Prostate gland (tissue), 2 donors: ENCODE data around the gene ARHGAP6. TPM values are rescaled to one million over a fixed set of nuclear protein-coding genes. Genes with fewer than 3 reads are reported as not detected.
"Not testable (repeated sequence)": the region's sequence is repeated elsewhere in the genome, so short reads cannot be mapped to it uniquely, and the experiment has no call there.

Experiments
- DNase-seq: peaks from one replicate; pipeline ENCODE4 v3.0.0-alpha.2; 2019; ENCODE audit warnings: low spot score
- H3K27ac ChIP-seq, 2 donors: fragments of 200-600 bp; sonication (generic); 2 replicates each; pipeline ENCODE4 v1.5.1; 2017 to 2019
- H3K27me3 ChIP-seq: fragments of 200-600 bp; sonication (generic); replicated peaks from 2 replicates; pipeline ENCODE4 v1.5.1; 2019; ENCODE audit not compliant: insufficient read depth
- H3K36me3 ChIP-seq, 2 donors: fragments of 200-600 bp; sonication (generic); 1 replicate in 1 of 2; 2 replicates in 1 of 2; pipeline versions ENCODE4 v1.5.1 to v1.8.1; 2017 to 2019
- H3K4me1 ChIP-seq: fragments of 200-600 bp; sonication (generic); replicated peaks from 2 replicates; pipeline ENCODE4 v1.5.1; 2019
- H3K4me3 ChIP-seq, 2 donors: fragments of 200-600 bp; sonication (generic); 2 replicates each; pipeline ENCODE4 v1.5.1; 2017 to 2019
- H3K9me3 ChIP-seq: fragments of 200-600 bp; sonication (generic); 2 replicates; pipeline ENCODE4 v1.5.1; 2017
- POLR2A ChIP-seq: fragments of 450-650 bp; IDR thresholded peaks from one replicate; pipeline ENCODE4 v1.6.1; 2016; ENCODE audit warnings: antibody characterized with exemption, mild to moderate bottlenecking
- POLR2AphosphoS5 ChIP-seq: sonication (generic); formaldehyde crosslinking; IDR thresholded peaks from one replicate; pipeline ENCODE4 v1.6.1; 2017; ENCODE audit warnings: antibody characterized with exemption
- WGBS: methylation state at CpG from one replicate; pipeline ENCODE4 v1.1.5; 2018; 5-methylcytosine and 5-hydroxymethylcytosine counted together
- intact Hi-C: fragments of 100-400 bp; cut with DNase I; formaldehyde crosslinking; loops from one replicate; pipeline ENCODE4 v1.14.2; 2022
- total RNA-seq, 2 donors: library from RNA; depleted of rRNA; stranded (reverse); fragments of >200 nt; gene quantifications; one replicate each; pipeline ENCODE4 v1.1.0, GENCODE V29; 2016
- TF ChIP-seq, protein P1 (sequence below), 4 experiments: fragments of 200-600 bp in 2 of 4; fragments of 450-650 bp in 2 of 4; sonication (generic) in 2 of 4; IDR thresholded peaks; 1 replicate in 3 of 4; 2 replicates in 1 of 4; pipeline ENCODE4 v1.5.1; 2016 to 2019; ENCODE audit warnings: antibody characterized with exemption in 4 of 4, mild to moderate bottlenecking in 2 of 4, moderate library complexity in 2 of 4

The ARHGAP6 gene
- total RNA-seq, 2 donors from 2014 or later, result 72.6 to 73.7 TPM

DNA sequence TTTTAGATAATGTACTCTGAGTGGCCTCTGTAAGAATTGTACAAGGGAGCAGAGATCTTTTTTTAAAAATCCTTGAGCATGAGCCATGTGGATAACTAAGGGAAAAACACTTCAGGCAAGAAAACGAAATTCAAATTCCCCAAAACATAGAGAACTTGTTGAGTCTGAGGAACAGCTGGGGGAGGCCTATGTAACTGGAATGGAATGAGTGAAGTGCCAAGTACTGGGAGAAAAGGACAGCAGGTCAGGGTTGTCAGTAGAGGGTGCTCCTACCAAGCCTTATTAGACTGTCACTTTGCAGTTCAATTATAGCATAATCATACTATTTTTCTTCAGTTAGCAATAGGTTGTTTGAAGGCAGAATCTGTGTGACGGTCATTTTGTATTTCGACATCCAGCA, 135.1 kb downstream of the ARHGAP6 start:
- no peak for DNase-seq
- Histone ChIP-seq H3K4me3 (no peak overlapping the region), H3K36me3 (no peaks in the 10 kb centered on the region), H3K9me3 (no peaks in the 10 kb centered on the region), H3K27ac (no peak overlapping the region), H3K27me3 (no peaks in the 10 kb centered on the region), H3K4me1 (no peaks in the 10 kb centered on the region)
- intact Hi-C loops, result loop anchor here (5.0 to 10.0 kb wide), 2 partner anchors 134 to 237 kb away; partner anchors contain the start of gene ARHGAP6
- WGBS, result 74% methylated on average over 3 of the region's 3 CpGs
- no peak for TF ChIP-seq POLR2AphosphoS5
- TF ChIP-seq POLR2A, result no peak
- TF ChIP-seq, protein P1, sequence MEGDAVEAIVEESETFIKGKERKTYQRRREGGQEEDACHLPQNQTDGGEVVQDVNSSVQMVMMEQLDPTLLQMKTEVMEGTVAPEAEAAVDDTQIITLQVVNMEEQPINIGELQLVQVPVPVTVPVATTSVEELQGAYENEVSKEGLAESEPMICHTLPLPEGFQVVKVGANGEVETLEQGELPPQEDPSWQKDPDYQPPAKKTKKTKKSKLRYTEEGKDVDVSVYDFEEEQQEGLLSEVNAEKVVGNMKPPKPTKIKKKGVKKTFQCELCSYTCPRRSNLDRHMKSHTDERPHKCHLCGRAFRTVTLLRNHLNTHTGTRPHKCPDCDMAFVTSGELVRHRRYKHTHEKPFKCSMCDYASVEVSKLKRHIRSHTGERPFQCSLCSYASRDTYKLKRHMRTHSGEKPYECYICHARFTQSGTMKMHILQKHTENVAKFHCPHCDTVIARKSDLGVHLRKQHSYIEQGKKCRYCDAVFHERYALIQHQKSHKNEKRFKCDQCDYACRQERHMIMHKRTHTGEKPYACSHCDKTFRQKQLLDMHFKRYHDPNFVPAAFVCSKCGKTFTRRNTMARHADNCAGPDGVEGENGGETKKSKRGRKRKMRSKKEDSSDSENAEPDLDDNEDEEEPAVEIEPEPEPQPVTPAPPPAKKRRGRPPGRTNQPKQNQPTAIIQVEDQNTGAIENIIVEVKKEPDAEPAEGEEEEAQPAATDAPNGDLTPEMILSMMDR (IDR thresholded peaks at IDR 0.05), result no peak

DNA sequence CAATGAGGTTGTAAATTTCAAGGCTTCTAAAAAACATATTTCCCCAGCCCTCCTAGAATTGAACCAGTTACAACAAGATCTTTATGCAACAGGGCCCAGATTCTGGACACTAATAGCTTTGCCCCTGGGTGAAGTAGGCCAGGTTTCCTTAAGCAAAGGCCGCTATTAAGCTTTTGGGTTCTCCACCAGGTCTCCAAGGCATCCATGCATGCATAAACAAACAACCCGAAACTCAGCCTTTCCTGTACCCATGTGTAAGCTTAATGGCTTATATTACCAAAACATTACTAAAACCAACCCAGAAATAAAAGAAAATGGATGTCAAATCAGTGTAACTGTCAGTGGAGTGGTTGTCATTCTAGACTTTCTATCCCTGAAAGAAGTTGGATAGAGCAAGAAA, 137.1 kb downstream of the ARHGAP6 start:
- no peak for DNase-seq
- H3K9me3 ChIP-seq, result no peaks in the 10 kb centered on the region
- no peaks in the 10 kb centered on the region for H3K36me3 ChIP-seq
- no peaks in the 10 kb centered on the region for H3K4me1 ChIP-seq
- no peak overlapping the region for H3K4me3 ChIP-seq
- H3K27me3 ChIP-seq, result no peaks in the 10 kb centered on the region
- no peak overlapping the region for H3K27ac ChIP-seq
- 100% methylated on average over 2 of the region's 2 CpGs for WGBS
- TF ChIP-seq POLR2A (no peak), POLR2AphosphoS5 (no peak)
- intact Hi-C loops, result loop anchor here (2.0 to 5.0 kb wide), 2 partner anchors 146 to 384 kb away; no protein-coding TSS in a partner anchor

DNA sequence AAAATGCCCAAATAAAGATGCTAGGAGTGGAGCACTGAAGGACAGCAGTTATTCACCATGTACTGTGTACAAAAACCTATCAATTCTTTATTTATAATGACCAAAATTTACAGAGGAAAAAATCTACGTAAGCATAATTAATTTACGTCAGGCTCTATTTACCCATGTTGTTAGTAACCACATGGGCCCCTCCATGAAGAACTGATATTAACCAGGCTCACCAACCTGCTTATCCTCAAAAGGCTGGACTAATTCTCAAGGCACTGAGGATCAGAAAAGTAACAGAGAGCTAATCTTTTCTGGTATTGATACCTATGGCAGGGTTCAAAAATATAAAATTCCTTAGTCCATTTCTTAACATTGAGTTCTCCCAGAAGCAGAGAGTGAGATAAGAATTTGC, 140.0 kb downstream of the ARHGAP6 start:
- no peaks in the 10 kb centered on the region for H3K4me1 ChIP-seq
- WGBS, result 81% methylated on average over 2 of the region's 2 CpGs
- intact Hi-C loops, result loop anchor here (5.0 kb wide), 1 partner anchor 143 kb away; no protein-coding TSS in a partner anchor

DNA sequence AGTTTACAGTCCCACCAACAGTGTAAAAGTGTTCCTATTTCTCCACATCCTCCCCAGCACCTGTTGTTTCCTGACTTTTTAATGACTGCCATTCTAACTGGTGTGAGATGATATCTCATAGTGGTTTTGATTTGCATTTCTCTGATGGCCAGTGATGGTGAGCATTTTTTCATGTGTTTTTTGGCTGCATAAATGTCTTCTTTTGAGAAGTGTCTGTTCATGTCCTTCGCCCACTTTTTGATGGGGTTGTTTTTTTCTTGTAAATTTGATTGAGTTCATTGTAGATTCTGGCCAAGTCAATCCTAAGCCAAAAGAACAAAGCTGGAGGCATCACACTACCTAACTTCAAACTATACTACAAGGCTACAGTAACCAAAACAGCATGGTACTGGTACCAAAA, 146.5 kb downstream of the ARHGAP6 start:
- H3K27ac ChIP-seq, H3K27me3 ChIP-seq, intact Hi-C loops, H3K9me3 ChIP-seq, DNase-seq, H3K4me1 ChIP-seq, H3K36me3 ChIP-seq, H3K4me3 ChIP-seq: not testable (repeated sequence)
- 100% methylated on average over 1 of the region's 1 CpG for WGBS

More for the DNA sequence above, 140.0 kb downstream of the ARHGAP6 start:
- Histone ChIP-seq H3K27ac (no peak overlapping the region), H3K9me3 (no peaks in the 10 kb centered on the region), H3K36me3 (no peaks in the 10 kb centered on the region), H3K4me3 (no peak overlapping the region), H3K27me3 (no peaks in the 10 kb centered on the region)
- DNase-seq, result no peak
- TF ChIP-seq, protein P1 (IDR thresholded peaks at IDR 0.05), result no peak
- no peak for TF ChIP-seq POLR2AphosphoS5
- no peak for TF ChIP-seq POLR2A

DNA sequence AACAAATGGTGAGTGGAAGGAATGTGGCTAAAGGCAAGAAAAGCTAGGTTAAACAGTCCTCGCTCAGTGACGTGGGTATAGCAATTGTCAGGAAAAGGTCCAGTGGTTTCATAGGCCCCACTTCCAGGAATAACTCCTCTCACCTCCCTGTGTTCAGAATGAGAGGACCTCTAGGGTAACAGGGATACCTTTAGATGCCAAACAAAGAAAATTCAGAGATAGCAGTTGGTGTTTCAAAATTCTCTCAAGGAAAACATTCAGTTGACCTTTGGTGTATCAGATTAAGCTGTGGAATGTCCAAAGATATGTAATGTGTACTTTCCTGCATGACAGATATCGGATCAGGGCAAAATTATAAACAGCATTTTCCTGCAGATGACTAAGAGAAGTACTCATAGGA, 155.9 kb downstream of the ARHGAP6 start:
- Histone ChIP-seq H3K9me3 (no peaks in the 10 kb centered on the region), H3K4me1 (no peaks in the 10 kb centered on the region), H3K27me3 (no peaks in the 10 kb centered on the region), H3K27ac (no peak overlapping the region), H3K4me3 (no peak overlapping the region), H3K36me3 (no peaks in the 10 kb centered on the region)
- intact Hi-C loops, result no loop called here
- TF ChIP-seq POLR2AphosphoS5, result no peak
- no peak for TF ChIP-seq POLR2A
- TF ChIP-seq, protein P1 (IDR thresholded peaks at IDR 0.05), result no peak
- WGBS, result 63% methylated on average over 3 of the region's 3 CpGs
- DNase-seq, result no peak

DNA sequence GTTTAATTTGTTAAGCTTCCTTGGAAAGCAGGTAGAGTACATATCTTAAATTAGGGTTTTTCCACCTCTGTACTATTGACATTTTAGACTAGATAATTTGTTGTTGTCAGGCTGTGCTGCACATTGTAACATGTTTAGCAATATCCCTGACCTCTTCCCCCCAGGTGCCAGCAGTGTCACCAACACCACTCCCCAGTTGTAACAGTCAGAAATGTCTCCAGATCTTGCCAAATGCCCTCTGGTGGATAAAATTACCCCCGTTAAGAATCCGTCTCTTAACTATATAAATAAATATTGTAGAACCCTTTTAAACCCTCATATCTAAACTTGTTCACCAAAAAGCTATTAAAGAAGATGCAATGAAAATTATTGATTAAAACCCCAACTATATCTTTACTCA, 161.5 kb downstream of the ARHGAP6 start:
- H3K27me3 ChIP-seq, result no peaks in the 10 kb centered on the region
- no peak overlapping the region for H3K4me3 ChIP-seq
- H3K4me1 ChIP-seq, result no peaks in the 10 kb centered on the region
- WGBS, result 12% methylated on average over 2 of the region's 2 CpGs
- intact Hi-C loops, result no loop called here
- no peak for TF ChIP-seq POLR2AphosphoS5
- TF ChIP-seq, protein P1 (IDR thresholded peaks at IDR 0.05), result no peak
- TF ChIP-seq POLR2A, result no peak
- no peak for DNase-seq
- H3K27ac ChIP-seq, result no peak overlapping the region
- no peaks in the 10 kb centered on the region for H3K36me3 ChIP-seq
- H3K9me3 ChIP-seq, result no peaks in the 10 kb centered on the region
